ENCODE measurements around the gene PUS7L.

- TF ChIP-seq, protein P1, sequence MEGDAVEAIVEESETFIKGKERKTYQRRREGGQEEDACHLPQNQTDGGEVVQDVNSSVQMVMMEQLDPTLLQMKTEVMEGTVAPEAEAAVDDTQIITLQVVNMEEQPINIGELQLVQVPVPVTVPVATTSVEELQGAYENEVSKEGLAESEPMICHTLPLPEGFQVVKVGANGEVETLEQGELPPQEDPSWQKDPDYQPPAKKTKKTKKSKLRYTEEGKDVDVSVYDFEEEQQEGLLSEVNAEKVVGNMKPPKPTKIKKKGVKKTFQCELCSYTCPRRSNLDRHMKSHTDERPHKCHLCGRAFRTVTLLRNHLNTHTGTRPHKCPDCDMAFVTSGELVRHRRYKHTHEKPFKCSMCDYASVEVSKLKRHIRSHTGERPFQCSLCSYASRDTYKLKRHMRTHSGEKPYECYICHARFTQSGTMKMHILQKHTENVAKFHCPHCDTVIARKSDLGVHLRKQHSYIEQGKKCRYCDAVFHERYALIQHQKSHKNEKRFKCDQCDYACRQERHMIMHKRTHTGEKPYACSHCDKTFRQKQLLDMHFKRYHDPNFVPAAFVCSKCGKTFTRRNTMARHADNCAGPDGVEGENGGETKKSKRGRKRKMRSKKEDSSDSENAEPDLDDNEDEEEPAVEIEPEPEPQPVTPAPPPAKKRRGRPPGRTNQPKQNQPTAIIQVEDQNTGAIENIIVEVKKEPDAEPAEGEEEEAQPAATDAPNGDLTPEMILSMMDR (IDR thresholded peaks at IDR 0.05; ENCODE audit: poor library complexity, severe bottlenecking) = no peak
- no peak for TF ChIP-seq TAF1 (IDR thresholded peaks at IDR 0.05; ENCODE audit: low read depth)
These were observed 9.6 kb downstream of the PUS7L start for GRCh38 chr12:43749016-43749415.
